H7 (cell line): ENCODE data around the gene CACNA2D2. TPM values are rescaled to one million over a fixed set of nuclear protein-coding genes. Genes with fewer than 3 reads are reported as not detected.

Experiments
- DNase-seq: peaks from one replicate; pipeline ENCODE4 v3.0.0; 2012
- H3K27me3 ChIP-seq: 2 replicates; pipeline ENCODE4 v1.6.0; 2011; ENCODE audit warnings: mild to moderate bottlenecking, low read length; ENCODE audit not compliant: control insufficient read depth, insufficient read depth
- H3K36me3 ChIP-seq: replicated peaks from 2 replicates; pipeline ENCODE4 v1.5.1; 2011; ENCODE audit warnings: low read length; ENCODE audit not compliant: control insufficient read depth, insufficient read depth
- H3K4me3 ChIP-seq: 2 replicates; pipeline ENCODE4 v1.5.1; 2011; ENCODE audit warnings: low read depth, mild to moderate bottlenecking, control low read depth, low read length, moderate library complexity; ENCODE audit not compliant: insufficient read depth
- total RNA-seq: library from RNA; depleted of rRNA; stranded (reverse); fragments of >200 nt; shearing (Covaris generic); gene quantifications from 2 replicates; pipeline ENCODE4 v1.2.3, GENCODE V29; 2014

The CACNA2D2 gene
- total RNA-seq, 1 experiment from 2014 or later = 5.9 TPM

DNA sequence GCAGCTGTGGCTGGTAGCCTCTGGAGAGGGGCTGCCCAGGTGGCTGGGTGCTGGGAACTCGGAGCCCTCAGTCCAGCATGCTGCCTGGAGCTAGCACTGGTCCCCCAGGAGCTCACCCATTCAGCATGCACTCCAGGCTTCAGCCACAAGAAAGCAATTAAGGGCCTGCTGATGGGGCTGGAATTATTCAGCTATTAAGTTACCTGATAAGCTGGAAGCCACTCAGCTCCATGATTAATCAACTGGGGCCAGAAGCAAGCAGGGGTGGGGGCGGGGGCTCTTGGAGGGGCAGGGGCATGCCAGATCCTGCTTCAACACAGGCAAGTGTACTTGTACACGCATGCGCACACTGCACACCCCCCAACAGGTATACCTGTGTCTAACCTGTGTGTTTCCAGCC, 122.1 kb downstream of the CACNA2D2 start:
- DNase-seq = no peak
- Histone ChIP-seq H3K27me3 (no peaks in the 10 kb centered on the region), H3K4me3 (no peak overlapping the region), H3K36me3 (no peaks in the 10 kb centered on the region)

GRCh38 chr3:50380405-50381085, 122.9 kb downstream of the CACNA2D2 start:
- Histone ChIP-seq H3K4me3 (no peak overlapping the region), H3K27me3 (no peaks in the 10 kb centered on the region), H3K36me3 (no peaks in the 10 kb centered on the region)
- no peak for DNase-seq

GRCh38 chr3:50378757-50379156, 124.7 kb downstream of the CACNA2D2 start:
- Histone ChIP-seq H3K27me3 (no peaks in the 10 kb centered on the region), H3K4me3 (no peak overlapping the region), H3K36me3 (no peaks in the 10 kb centered on the region)
- no peak for DNase-seq

GRCh38 chr3:50378024-50378423, 125.4 kb downstream of the CACNA2D2 start:
- peak; percentile 86 for DNase-seq
- Histone ChIP-seq H3K36me3 (no peaks in the 10 kb centered on the region), H3K27me3 (no peaks in the 10 kb centered on the region), H3K4me3 (no peak overlapping the region)

GRCh38 chr3:50375258-50375931, 128.0 kb downstream of the CACNA2D2 start:
- no peaks in the 10 kb centered on the region for H3K36me3 ChIP-seq
- no peaks in the 10 kb centered on the region for H3K27me3 ChIP-seq
- H3K4me3 ChIP-seq = no peak overlapping the region
- peak; percentile 89 for DNase-seq

- Histone ChIP-seq H3K4me3 (no peak overlapping the region), H3K27me3 (no peaks in the 10 kb centered on the region), H3K36me3 (no peaks in the 10 kb centered on the region)
- DNase-seq = peak; percentile 80
Measured at GRCh38 chr3:50374363-50375257, 128.8 kb downstream of the CACNA2D2 start.

GRCh38 chr3:50373146-50374051, 130.0 kb downstream of the CACNA2D2 start:
- no peak overlapping the region for H3K4me3 ChIP-seq
- DNase-seq = peak; percentile 89

DNA sequence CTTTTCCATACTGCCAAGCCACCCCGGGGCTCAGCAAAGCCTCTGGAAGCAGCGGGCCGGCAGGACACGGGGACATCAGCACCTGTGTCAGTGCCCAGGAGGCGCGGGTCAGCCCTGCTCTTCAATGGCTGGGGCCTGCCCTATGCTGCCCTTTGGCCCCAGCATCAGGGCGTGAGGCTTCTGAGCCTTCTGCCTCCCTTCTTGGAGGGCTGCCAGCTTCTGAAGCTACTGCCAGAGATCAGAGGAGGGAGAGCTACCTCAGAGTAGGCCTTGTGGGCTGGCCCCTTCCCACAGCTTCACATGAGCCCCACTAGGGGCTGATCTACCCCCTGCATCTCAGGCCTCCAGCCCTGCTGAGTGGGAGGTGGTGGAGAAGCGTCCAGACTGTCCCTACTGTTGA, 131.1 kb downstream of the CACNA2D2 start:
- Histone ChIP-seq H3K27me3 (no peaks in the 10 kb centered on the region), H3K4me3 (no peak overlapping the region), H3K36me3 (no peaks in the 10 kb centered on the region)
- DNase-seq = peak; percentile 76

More at GRCh38 chr3:50373146-50374051, 130.0 kb downstream of the CACNA2D2 start:
- H3K36me3 ChIP-seq = no peaks in the 10 kb centered on the region
- H3K27me3 ChIP-seq = no peaks in the 10 kb centered on the region

DNA sequence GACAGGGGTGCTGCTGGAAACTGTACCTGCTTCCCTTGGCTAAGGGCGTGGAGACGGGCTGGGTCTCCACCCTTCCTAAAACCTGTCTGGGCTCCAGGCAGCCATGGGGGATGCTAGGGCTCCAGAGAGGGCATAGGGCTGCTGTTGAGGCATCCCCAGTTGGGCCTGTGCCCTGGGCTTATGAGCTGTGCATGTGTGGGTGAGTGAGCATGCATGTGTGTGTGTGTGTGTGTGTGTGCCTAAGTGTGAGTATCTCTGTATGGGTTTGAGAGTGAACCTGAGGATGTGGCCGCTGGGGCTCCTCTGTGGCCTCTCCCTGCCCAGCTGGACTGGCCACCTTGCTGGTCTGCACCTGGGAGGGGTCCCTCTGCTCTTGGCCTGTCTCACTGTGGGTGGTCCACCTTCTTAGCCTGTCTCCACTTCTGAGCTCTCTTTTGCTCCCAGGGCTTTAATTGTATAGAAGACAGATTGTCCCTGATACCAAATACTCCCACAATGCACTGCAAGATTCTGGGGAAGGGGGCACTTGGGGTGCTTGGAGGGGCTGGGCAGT, 132.2 kb downstream of the CACNA2D2 start:
- DNase-seq = no peak

DNA sequence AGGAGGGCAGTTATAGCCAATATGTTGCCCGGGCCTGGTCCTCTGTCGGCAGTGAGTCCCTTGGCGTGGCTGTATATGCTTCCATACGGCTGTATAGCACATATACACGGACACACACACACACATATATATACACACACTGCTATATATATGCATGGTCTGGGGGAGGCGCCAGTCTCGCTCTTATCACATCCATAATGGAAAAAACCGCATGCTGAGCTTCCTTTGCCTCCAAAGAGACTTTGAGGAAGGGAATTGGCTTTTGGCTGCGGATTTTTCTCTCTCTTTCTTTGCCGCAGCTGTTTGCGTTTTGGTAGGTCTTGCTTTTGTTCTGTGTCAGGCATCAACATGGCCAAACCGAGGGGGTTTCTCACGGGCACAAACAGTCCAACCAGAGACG, 132.8 kb downstream of the CACNA2D2 start:
- H3K27me3 ChIP-seq = peaks cover 2% of the 10 kb centered on the region; the same call in 1 of the 2 replicates
- H3K36me3 ChIP-seq = no peaks in the 10 kb centered on the region
- no peak for DNase-seq

More for the DNA sequence above, 132.2 kb downstream of the CACNA2D2 start:
- H3K36me3 ChIP-seq = no peaks in the 10 kb centered on the region
- H3K27me3 ChIP-seq = peaks cover 2% of the 10 kb centered on the region; the same call in 1 of the 2 replicates
- H3K4me3 ChIP-seq = no peak overlapping the region

GRCh38 chr3:50369012-50369670, 134.3 kb downstream of the CACNA2D2 start:
- no peak for DNase-seq
- Histone ChIP-seq H3K36me3 (no peaks in the 10 kb centered on the region), H3K4me3 (no peak overlapping the region), H3K27me3 (peaks cover 8% of the 10 kb centered on the region; the same call in 1 of the 2 replicates)

More for the DNA sequence above, 132.8 kb downstream of the CACNA2D2 start:
- no peak overlapping the region for H3K4me3 ChIP-seq

DNA sequence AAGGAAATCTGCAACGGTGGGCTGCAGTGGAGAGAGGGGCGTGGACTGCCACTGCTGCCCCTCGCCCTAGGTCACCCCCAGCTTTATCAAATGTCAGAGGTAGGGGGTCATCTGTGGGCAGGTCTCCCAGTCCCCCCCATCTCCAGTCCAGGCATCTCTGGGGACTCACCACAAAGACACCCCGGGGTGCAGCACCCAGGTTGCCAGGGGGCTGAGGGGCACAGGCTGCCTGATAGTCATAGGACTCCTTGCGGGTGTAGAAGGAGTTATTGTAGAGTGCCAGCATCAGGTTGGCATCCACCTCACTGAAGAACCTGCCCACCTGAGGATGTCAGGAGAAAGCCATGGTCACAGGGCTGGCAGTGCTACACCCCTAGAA, 137.6 kb downstream of the CACNA2D2 start:
- H3K36me3 ChIP-seq = no peaks in the 10 kb centered on the region
- H3K27me3 ChIP-seq = peaks cover 13% of the 10 kb centered on the region; the same call in 1 of the 2 replicates
- peak overlapping the region; percentile 63; the same call in 1 of the 2 replicates for H3K4me3 ChIP-seq
- no peak for DNase-seq
